Activated T-helper 17 cell treated with anti-CD3 and anti-CD28 coated beads, Interleukin-2, amount 50 U/mL, for 72 hours (primary cell): ENCODE measurements around the gene AKR1B1. TPM values are rescaled to one million over a fixed set of nuclear protein-coding genes. Genes with fewer than 3 reads are reported as not detected.
A peak's percentile ranks its signal among the peaks of the same experiment; 100 is the strongest.
"Not testable (repeated sequence)": the region's sequence is repeated elsewhere in the genome, so short reads cannot be mapped to it uniquely, and the experiment has no call there.

ENCODE experiments used
- ATAC-seq: fragments of 150-1000 bp; cut with Tn5 transposase; replicated peaks from 2 replicates; pipeline ENCODE4 v1.10.0; 2021; ENCODE audit warnings: mild to moderate bottlenecking, moderate library complexity
- H3K27ac Mint-ChIP-seq: one replicate; pipeline ENCODE4 v1.8.0; 2022; ENCODE audit warnings: mixed read lengths
- H3K27me3 Mint-ChIP-seq: one replicate; pipeline ENCODE4 v1.8.0; 2022; ENCODE audit warnings: mixed read lengths
- H3K36me3 Mint-ChIP-seq: one replicate; pipeline ENCODE4 v1.8.0; 2022; ENCODE audit warnings: low read depth, mild to moderate bottlenecking, mixed read lengths
- H3K4me1 Mint-ChIP-seq: one replicate; pipeline ENCODE4 v1.8.0; 2022; ENCODE audit warnings: mixed read lengths
- H3K4me3 Mint-ChIP-seq: one replicate; pipeline ENCODE4 v1.8.0; 2022; ENCODE audit warnings: mild to moderate bottlenecking, mixed read lengths
- H3K9me3 Mint-ChIP-seq: one replicate; pipeline ENCODE4 v1.8.0; 2022; ENCODE audit warnings: mixed read lengths
- total RNA-seq, 2 donors: library from RNA; stranded (reverse); gene quantifications; one replicate each; pipeline ENCODE4 v1.2.3, GENCODE V29; 2022

Gene AKR1B1
- 100 to 1,000 TPM in 1 of 2 donors, 10 to 100 TPM in 1; 54.1 to 125 TPM for total RNA-seq

GRCh38 chr7:134458806-134459698 lies at the start of gene AKR1B1:
TSS of gene AKR1B1 (minus strand) at chr7:134459100. CDS start at chr7:134459062, 38 bp downstream.
- no peaks in the 10 kb centered on the region for H3K27me3 Mint-ChIP-seq

GRCh38 chr7:134505856-134506255 lies 47.0 kb upstream of the AKR1B1 start:
- Mint-ChIP-seq H3K4me3 (no peak overlapping the region), H3K4me1 (no peaks in the 10 kb centered on the region), H3K27me3 (no peaks in the 10 kb centered on the region), H3K9me3 (no peaks in the 10 kb centered on the region), H3K27ac (no peak overlapping the region), H3K36me3 (no peaks in the 10 kb centered on the region)
- ATAC-seq: no peak

More at GRCh38 chr7:134458806-134459698, at the start of gene AKR1B1:
- Mint-ChIP-seq H3K36me3 (no peaks in the 10 kb centered on the region), H3K4me3 (peak within 1 kb of the TSS; percentile 90), H3K9me3 (no peaks in the 10 kb centered on the region), H3K27ac (peak within 1 kb of the TSS; percentile 79), H3K4me1 (peaks cover 26% of the 10 kb centered on the region)
- peak; percentile 96 for ATAC-seq

GRCh38 chr7:134504660-134505164 lies 45.8 kb upstream of the AKR1B1 start:
- Mint-ChIP-seq H3K36me3 (no peaks in the 10 kb centered on the region), H3K27ac (no peak overlapping the region), H3K27me3 (no peaks in the 10 kb centered on the region), H3K4me3 (no peak overlapping the region), H3K9me3 (no peaks in the 10 kb centered on the region), H3K4me1 (no peaks in the 10 kb centered on the region)
- ATAC-seq: no peak

DNA sequence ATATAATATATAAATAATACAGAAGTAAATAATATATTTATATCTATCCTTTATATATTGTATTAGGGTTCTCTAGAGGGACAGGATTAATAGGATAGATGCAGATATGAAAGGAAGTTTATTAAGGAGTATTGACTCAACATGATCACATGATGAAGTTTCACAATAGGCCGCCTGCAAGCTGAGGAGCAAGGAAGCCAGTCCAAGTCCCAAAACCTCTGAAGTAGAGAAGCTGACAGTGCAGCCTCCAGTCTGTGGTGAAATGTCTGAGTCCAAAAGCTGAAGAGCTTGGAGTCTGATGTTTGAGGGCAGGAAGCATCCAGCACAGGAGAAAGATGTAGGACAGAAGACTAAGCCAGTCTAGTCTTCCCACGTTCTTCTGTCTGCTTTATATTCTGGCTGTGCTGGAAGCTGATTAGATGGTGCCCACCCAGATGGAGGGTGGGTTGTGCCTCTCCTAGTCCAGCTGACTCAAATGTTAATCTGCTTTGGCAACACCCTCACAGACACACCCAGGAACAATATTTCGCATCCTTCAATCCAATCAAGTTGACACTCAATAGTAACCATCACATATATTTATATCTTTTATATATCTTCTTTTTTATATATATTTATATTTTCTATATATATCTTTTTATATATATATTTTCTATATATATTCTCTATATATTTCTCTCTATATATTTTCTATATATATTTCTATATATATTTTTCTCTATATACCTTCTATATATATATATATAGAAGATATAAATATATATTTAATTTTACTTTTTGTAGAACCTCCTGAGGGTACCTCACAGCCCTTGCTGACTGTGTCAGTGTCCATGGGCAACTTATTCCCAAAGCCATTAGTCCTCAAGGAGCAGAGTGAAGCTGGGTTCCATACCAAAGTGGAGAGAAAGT lies 43.8 kb upstream of the AKR1B1 start:
- no peak overlapping the region for H3K4me3 Mint-ChIP-seq
- no peaks in the 10 kb centered on the region for H3K4me1 Mint-ChIP-seq
- no peak for ATAC-seq
- H3K9me3 Mint-ChIP-seq: peaks cover 4% of the 10 kb centered on the region
- no peaks in the 10 kb centered on the region for H3K36me3 Mint-ChIP-seq
- peaks cover 5% of the 10 kb centered on the region for H3K27me3 Mint-ChIP-seq
- no peak overlapping the region for H3K27ac Mint-ChIP-seq

- peaks cover 4% of the 10 kb centered on the region for H3K9me3 Mint-ChIP-seq
- H3K27me3 Mint-ChIP-seq: peaks cover 5% of the 10 kb centered on the region
- H3K36me3 Mint-ChIP-seq: no peaks in the 10 kb centered on the region
- no peak overlapping the region for H3K4me3 Mint-ChIP-seq
- ATAC-seq: no peak
- H3K27ac Mint-ChIP-seq: no peak overlapping the region
- no peaks in the 10 kb centered on the region for H3K4me1 Mint-ChIP-seq
These were observed 42.1 kb upstream of the AKR1B1 start for GRCh38 chr7:134500982-134501381.

DNA sequence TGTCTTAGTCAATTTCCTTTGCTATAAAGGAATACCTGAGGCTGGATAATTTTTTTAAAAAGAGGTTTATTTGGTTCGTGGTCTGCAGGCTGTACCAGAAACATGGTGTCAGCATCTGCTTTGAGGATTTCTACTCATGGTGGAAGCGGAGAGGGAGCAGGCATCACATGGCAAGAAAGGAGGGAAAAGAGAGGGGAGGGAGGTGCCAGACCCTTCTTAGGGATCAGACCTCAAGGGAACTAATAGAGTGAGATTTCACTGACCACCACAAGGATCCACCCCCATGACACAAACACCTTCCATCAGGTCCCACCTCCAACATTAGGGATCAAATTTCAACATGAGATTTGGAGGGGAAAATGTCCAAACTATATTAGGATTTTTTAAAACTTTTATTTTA lies 41.5 kb upstream of the AKR1B1 start:
- H3K9me3 Mint-ChIP-seq: peaks cover 4% of the 10 kb centered on the region
- H3K27ac Mint-ChIP-seq: no peak overlapping the region
- H3K36me3 Mint-ChIP-seq: no peaks in the 10 kb centered on the region
- no peaks in the 10 kb centered on the region for H3K4me1 Mint-ChIP-seq
- peaks cover 5% of the 10 kb centered on the region for H3K27me3 Mint-ChIP-seq
- H3K4me3 Mint-ChIP-seq: no peak overlapping the region
- no peak for ATAC-seq

GRCh38 chr7:134495546-134495945 lies 36.6 kb upstream of the AKR1B1 start:
- Mint-ChIP-seq H3K27ac (no peak overlapping the region), H3K4me1 (no peaks in the 10 kb centered on the region), H3K9me3 (peaks cover 4% of the 10 kb centered on the region), H3K27me3 (peaks cover 24% of the 10 kb centered on the region), H3K4me3 (no peak overlapping the region), H3K36me3 (no peaks in the 10 kb centered on the region)
- ATAC-seq: no peak

DNA sequence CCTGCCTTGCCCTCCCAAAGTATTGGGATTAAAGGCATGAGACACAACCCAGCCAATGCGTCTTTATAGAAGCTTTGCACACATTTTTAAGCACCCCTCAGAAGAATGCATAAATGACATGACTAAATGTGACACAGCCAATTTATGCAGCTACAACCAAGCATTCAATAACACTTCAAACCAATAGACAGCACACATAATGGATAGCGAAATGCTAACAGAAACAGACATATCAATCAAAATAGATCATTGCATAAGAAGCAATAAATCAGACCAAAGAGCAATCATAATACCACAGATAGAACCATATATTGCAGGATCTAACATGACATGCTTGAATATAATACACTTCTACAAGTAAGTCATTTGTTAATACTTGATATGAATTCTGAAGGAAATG lies 34.2 kb upstream of the AKR1B1 start:
- H3K4me1 Mint-ChIP-seq: no peaks in the 10 kb centered on the region
- no peak for ATAC-seq
- H3K9me3 Mint-ChIP-seq: peaks cover 2% of the 10 kb centered on the region
- H3K36me3 Mint-ChIP-seq: no peaks in the 10 kb centered on the region
- H3K4me3 Mint-ChIP-seq: no peak overlapping the region
- H3K27ac Mint-ChIP-seq: no peak overlapping the region
- H3K27me3 Mint-ChIP-seq: peaks cover 28% of the 10 kb centered on the region

- ATAC-seq, H3K36me3 Mint-ChIP-seq, H3K27ac Mint-ChIP-seq, H3K4me1 Mint-ChIP-seq, H3K4me3 Mint-ChIP-seq, H3K9me3 Mint-ChIP-seq: not testable (repeated sequence)
- peaks cover 20% of the 10 kb centered on the region for H3K27me3 Mint-ChIP-seq
These were observed 28.8 kb upstream of the AKR1B1 start for GRCh38 chr7:134487721-134488120.

DNA sequence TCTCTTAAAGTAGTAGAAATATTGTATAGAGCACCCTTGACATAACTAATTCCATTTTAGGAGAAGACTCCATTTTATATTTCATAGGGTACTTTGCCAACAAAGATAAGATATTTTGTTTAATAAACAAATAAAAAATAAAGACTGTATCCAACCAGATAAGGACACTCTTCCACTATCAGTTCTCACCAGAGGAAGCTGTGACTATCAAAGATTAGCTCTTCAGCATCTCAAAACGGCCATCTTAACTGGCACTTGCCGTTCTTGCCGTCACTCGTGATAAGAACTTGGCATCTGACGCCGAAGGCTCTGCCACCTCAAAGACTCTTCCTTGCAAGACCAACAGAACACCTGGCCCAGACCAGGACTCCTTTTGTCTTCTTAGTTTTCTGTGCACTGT lies 26.3 kb upstream of the AKR1B1 start:
- Mint-ChIP-seq H3K27me3 (peaks cover 15% of the 10 kb centered on the region), H3K4me1 (no peaks in the 10 kb centered on the region), H3K36me3 (no peaks in the 10 kb centered on the region), H3K27ac (no peak overlapping the region), H3K4me3 (no peak overlapping the region), H3K9me3 (no peaks in the 10 kb centered on the region)
- ATAC-seq: no peak

DNA sequence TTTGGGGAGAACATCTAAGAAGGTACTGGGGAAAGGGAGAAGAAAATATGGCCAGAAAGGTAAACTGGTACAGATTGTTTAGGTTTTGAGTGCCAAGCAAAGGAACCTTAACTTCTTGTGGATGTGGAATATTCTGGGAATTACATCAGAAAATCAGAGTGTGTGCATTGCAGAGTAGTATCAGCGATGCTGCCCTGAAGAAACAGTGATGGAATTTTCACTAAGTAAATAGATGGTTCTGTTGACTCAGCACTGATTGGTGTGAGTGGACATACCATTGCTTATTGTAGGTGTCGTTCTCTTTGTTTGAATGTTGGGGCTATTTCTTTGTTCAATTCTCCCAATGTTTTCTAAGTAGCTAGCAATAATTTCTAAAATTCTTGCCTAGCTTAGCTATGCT lies 24.4 kb upstream of the AKR1B1 start:
- H3K27me3 Mint-ChIP-seq: peaks cover 11% of the 10 kb centered on the region
- H3K27ac Mint-ChIP-seq: no peak overlapping the region
- no peaks in the 10 kb centered on the region for H3K4me1 Mint-ChIP-seq
- no peak for ATAC-seq
- no peaks in the 10 kb centered on the region for H3K36me3 Mint-ChIP-seq
- H3K4me3 Mint-ChIP-seq: no peak overlapping the region
- H3K9me3 Mint-ChIP-seq: no peaks in the 10 kb centered on the region

GRCh38 chr7:134482858-134483257 lies 24.0 kb upstream of the AKR1B1 start:
- Mint-ChIP-seq H3K27me3 (peaks cover 8% of the 10 kb centered on the region), H3K4me1 (no peaks in the 10 kb centered on the region), H3K9me3 (no peaks in the 10 kb centered on the region), H3K36me3 (no peaks in the 10 kb centered on the region), H3K4me3 (no peak overlapping the region), H3K27ac (no peak overlapping the region)
- ATAC-seq: no peak

GRCh38 chr7:134481167-134481566 lies 22.3 kb upstream of the AKR1B1 start:
- no peak for ATAC-seq
- Mint-ChIP-seq H3K9me3 (no peaks in the 10 kb centered on the region), H3K36me3 (no peaks in the 10 kb centered on the region), H3K4me3 (no peak overlapping the region), H3K27me3 (peaks cover 4% of the 10 kb centered on the region), H3K4me1 (no peaks in the 10 kb centered on the region), H3K27ac (no peak overlapping the region)

GRCh38 chr7:134480730-134481129 lies 21.8 kb upstream of the AKR1B1 start:
- no peak for ATAC-seq
- H3K36me3 Mint-ChIP-seq: no peaks in the 10 kb centered on the region
- peaks cover 4% of the 10 kb centered on the region for H3K27me3 Mint-ChIP-seq
- H3K4me1 Mint-ChIP-seq: no peaks in the 10 kb centered on the region
- no peak overlapping the region for H3K4me3 Mint-ChIP-seq
- H3K27ac Mint-ChIP-seq: no peak overlapping the region
- H3K9me3 Mint-ChIP-seq: no peaks in the 10 kb centered on the region
